HG03442 (cell line): ENCODE measurements around the gene PHLDB1.
"Not testable (repeated sequence)": the region's sequence is repeated elsewhere in the genome, so short reads cannot be mapped to it uniquely, and the experiment has no call there.

ENCODE experiments used
- ATAC-seq: cut with Tn5 transposase; IDR thresholded peaks from one replicate; pipeline ENCODE4 v1.9.1; 2021; ENCODE audit warnings: mild to moderate bottlenecking, moderate library complexity; ENCODE audit not compliant: unreplicated experiment

PHLDB1 gene

DNA sequence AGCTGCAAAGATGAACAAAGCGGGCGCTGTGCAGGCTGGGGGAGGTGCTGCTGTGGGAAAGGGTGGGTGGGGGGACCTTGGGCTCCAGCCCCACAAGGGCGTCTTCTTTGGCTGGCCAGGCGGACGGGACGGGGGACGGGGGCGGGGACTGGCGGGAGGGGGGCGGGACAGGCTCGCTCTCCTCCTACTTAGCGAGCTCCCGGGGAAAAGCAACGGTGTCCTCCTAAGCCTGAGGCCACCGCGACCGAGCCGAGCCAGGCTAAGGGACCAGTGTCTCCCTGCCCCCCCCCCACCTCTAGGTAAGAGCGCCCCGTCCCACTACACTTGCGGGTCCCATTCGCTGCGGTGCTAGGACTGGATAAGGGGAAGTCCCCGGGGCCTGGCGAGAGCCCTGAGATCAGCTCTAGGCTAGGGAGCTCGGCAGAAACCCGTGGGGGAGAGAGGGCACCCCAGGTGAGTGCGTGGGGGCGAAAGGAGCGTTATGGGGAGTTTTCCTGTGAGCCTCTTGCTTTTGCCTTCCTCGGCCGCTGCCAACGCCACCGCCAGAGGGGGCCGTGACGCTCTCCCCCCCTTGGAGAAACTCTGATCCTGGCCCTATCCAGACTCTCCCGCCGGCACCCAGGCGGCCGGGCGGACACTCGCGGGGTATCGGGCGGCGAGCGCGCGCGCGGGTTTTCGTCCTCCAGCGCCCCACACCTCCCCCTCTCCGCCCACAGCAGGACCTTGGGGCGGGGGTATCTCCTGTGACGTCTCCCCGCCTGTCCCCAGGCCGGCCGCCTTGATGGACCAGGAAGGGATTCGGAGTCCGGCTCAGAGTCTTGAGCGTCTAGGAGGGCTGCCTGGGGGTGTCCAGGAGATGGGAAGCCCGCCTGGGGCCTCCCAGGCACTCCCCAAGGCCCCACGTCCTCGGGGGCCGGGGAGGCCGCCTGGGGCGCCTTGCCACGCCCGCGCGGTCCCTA lies at the start of gene PHLDB1:
Gene PHLDB1 (plus strand): TSS at position 215 of the 959 bp plus-strand sequence. CDS start 6,222 bp downstream, outside the sequence.
- no peak for ATAC-seq

DNA sequence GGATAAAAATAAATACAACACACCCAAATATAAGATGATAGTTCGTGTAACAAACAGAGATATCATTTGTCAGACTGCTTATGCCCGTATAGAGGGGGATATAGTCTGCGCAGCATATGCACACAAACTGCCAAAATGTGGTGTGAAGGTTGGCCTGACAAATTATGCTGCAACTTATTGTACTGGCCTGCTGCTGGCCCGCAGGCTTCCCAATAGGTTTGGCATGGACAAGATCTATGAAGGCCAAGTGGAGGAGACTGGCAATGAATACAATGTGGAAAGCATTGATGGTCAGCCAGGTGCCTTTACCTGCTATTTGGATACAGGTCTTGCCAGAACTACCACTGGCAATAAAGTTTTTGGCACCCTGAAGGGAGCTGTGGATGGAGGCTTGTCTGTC lies 46.6 kb upstream of the PHLDB1 start:
- no peak for ATAC-seq

DNA sequence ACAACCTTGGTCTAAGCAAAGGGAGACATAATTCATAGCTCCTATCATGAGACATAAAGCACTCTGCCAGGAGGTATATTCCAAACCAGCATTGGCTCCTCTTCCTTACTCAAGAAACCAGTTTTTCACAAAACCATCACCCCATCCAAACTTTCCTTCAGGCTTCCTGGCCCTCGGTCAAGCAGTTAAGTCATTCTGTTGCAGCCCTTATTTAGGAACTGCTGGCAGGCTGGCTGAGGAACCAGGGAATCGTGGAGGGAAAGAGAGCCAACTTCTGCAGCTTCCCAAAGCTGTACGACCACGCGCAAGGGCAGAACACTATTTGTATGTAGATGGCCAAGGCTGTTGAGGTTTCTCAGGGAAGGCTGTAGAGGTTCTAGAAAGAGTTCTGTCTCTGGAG lies 42.4 kb upstream of the PHLDB1 start:
- ATAC-seq, result no peak

DNA sequence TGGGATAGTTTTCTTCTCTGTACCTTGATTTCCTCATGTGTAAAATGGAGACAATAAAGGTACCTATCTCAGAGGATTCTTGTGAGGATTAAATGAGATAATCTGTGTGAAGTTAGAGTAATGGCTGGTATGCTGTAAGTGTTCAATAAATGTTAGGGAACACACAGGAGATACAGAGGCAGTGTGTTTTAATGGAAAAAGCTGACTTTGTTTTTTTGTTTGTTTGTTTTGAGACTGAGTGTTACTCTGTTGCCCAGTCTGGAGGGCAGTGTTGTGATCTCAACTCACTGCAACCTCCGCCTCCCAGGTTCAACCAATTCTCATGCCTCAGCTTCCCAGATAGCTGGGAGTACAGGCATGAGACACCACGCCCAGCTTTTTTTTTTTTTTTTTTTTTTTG lies 37.7 kb upstream of the PHLDB1 start:
- no peak for ATAC-seq

DNA sequence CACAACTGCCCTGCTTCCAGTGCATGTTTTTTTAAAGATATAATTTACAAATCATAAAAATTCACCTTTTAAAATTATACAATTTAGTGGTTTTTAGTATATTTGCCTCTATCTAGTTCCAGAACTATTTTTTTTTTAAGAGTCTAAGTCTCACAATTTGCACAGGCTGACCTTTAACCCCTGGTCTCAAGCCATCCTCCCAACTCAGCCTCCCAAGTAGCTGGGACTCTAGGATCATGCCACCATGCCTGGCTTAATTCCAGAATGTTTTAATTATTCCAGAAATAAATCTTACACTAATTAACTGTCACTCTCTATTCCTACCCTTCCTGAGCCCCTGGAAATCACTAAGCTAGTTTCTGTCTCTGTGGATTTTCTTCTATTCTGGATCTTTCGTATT lies 36.6 kb upstream of the PHLDB1 start:
- no peak for ATAC-seq

DNA sequence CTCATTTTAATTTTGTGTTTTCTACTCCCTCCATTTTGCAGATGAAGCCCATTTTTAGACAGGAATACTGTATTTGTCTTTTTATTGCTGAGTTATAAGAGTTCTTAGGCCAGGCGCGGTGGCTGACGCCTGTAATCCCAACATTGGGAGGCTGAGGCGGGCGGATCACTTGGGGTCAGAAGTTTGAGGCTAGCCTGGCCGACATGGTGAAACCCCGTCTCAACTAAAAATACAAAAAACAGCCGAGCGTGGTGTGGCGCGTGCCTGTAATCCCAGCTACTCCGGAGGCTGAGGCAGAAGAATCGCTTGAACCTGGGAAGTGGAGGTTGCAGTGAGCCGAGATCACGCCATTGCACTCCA lies 35.7 kb upstream of the PHLDB1 start:
- peak; percentile 8 for ATAC-seq

DNA sequence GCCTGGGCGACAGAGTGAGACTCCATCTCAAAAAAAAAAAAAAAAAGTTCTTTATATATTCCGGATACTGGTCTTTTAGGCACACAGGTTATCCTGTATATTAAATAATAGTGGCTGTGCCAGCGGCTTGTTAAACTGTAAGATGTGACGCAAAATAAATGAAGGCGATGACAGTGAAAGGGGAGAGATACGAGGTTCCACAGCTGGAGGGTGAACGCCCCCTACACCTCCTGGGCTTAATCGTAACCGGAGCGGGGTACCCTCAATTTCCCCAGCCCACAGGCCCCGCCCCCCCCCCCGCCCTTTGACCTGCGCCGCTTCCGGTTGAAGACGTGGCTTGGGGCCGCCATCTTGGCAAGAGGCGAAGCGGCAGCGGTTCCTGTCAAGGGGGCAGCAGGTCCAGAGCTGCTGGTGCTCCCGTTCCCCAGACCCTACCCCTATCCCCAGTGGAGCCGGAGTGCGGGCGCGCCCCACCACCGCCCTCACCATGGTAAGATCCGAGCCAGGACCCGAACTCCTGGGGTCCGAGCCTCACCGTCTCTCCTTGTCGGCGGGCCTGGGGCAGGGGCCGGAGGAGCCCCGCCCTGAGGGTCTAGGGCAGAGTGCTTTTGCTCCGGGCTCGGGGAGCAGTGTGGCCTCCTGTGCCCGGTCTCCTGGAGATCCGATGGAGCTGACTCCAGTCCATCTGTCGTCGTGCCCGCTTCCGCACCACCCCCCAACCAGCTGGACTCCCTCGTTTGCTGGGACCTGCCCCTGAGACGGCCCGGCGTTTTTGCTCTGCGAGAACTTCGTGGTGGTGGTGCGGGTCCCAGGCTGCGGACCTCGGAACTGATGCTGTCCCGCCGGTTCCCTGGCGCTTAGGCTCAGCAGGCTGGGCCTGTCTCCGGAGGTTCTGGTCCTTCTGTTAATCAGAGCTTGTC lies 35.1 kb upstream of the PHLDB1 start, which contains the start of gene ARCN1:
Gene ARCN1 (plus strand): TSS at position 349 of the 920 bp plus-strand sequence. CDS start 139 bp downstream, at position 488.
- peak; percentile 65 for ATAC-seq

DNA sequence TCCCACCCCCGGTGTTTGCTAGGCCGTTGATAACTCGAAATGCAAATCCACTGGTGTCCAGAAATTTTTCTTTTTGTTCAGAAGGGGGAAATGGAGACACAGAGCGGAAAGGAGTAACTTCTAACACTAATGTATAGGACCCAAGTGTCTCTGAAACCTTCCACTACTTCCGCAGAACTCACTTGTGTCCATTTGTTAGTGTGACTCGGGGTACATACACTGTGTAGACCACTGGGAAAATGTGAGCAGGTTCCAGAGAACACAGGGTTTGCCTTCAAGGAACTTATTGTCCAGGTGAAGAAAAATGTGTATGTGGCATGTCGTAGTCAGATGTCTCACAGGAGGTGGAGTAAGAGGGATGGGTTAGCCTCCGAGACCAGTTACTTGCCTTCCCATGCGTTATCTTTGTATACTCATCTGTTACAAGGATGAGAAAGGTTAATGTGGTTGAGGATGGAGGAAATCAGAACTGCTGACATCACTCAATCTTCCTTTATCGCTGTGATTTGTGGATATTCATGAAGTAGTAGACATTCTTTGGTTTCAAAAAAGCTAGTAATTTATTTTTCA lies 34.3 kb upstream of the PHLDB1 start:
- ATAC-seq, result no peak

DNA sequence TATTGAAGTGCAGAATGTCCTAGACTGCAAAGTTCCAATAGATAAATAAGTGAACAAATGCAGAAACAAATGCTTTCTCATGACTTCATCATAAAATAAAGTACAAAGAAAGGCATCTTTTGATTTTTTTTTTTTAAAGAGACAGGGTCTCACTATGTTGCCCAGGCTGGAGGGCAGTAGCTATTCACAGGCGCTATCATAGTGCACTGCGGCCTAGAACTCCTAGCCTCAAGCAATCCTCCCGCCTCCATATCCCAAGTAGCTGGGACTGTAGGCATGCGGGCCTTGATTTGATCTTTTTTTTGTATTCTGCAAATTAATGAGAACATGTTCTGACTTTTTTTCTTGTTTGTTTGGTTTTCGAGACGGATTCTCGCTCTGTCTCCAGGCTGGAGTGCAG lies 32.8 kb upstream of the PHLDB1 start:
- ATAC-seq, result no peak

DNA sequence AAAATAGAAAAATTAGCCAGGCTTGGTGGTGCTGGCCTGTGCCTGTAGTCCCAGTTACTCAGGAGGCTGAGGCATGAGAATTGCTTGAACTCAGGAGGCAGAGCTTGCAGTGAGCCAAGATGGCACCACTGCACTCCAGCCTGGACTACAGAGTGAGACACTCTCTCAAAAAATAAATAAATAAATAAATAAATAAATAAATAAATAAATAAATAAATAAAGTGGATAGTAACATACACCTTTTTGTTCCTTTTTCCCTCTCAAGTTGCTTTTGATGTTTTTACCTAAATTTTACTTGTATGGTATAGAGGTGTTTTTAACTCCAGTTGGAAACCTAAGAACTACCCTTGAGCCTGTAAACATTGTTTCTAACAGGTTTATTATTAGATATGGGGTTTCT lies 29.4 kb upstream of the PHLDB1 start:
- not testable (repeated sequence) for ATAC-seq

DNA sequence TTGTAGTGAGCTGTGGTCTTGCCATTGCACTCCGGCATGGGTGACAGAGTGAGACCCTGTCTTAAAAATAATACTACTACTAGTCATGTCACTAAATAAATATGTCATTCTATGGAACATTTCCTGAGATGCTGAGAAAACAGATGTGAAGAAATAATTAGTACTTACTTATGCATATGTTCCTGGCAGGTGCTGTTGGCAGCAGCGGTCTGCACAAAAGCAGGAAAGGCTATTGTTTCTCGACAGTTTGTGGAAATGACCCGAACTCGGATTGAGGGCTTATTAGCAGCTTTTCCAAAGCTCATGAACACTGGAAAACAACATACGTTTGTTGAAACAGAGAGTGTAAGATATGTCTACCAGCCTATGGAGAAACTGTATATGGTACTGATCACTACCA lies 26.4 kb upstream of the PHLDB1 start:
- no peak for ATAC-seq

DNA sequence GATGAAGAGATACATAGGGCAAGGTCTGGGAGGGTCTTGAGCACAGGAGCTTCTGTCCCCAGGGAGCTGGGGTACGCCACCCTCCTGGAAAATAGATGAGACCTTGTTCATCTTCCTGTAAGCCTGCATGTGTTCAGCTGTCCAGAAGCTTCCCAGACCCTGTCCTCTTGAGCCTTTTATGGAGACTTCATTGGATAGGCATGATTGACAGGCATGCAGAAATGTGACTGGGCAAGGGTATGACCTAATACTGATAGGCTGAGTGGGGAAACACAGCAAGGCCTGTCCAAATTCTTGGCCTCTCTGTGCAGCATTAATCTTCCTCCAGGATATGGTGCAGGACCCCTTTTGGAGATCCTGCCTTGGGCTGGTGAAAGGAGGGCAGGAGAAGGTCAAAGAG lies 19.5 kb upstream of the PHLDB1 start:
- no peak for ATAC-seq

DNA sequence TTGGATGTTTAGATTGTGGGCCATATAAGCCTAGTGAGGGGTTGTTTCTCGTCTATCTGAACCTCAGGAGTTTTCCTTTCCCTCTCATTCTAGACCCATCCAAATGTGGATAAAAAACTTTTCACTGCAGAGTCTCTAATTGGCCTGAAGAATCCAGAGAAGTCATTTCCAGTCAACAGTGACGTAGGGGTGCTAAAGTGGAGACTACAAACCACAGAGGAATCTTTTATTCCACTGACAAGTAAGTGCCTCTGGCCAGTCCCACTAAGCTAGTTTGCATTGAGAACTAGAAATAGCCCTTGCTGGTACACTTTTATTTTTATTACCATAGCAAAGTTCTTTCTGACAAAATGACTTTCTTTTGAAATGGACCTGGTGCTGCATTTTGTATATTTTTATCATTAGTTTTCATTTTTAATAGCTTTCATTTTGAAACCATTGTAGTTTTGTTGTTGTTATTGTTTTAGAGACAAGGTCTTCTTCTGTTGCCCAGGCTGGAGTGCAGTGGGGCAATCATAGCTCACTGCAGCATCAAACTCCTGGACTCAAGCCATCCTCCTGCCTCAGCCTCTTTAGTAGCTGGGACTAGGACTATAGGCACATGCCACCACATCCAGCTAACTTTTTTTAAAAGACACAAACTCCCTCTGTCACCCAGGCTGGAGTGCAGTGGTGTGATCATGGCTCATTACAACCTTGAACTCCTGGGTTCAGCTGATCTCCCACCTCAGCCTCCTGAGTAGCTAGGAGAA lies 14.6 kb upstream of the PHLDB1 start:
- ATAC-seq, result no peak

DNA sequence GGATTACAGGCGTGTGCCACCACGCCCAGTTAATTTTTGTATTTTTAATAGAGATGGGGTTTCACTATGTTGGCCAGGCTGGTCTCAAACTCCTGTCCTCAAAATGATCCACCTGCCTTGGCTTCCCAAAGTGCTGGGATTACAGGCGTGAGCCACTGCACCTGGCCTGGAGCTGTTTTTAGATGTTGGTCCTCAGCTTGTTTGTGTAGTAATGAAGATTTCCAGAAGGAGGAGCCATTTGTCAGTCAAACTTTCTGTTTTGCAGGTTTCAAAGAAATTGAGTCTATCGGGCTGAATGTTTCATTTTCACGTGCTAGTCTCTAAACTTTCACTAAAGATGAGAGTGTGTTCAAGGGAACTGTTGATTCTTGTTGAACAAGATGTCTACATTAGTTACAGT lies 12.4 kb upstream of the PHLDB1 start:
- ATAC-seq, result not testable (repeated sequence)

DNA sequence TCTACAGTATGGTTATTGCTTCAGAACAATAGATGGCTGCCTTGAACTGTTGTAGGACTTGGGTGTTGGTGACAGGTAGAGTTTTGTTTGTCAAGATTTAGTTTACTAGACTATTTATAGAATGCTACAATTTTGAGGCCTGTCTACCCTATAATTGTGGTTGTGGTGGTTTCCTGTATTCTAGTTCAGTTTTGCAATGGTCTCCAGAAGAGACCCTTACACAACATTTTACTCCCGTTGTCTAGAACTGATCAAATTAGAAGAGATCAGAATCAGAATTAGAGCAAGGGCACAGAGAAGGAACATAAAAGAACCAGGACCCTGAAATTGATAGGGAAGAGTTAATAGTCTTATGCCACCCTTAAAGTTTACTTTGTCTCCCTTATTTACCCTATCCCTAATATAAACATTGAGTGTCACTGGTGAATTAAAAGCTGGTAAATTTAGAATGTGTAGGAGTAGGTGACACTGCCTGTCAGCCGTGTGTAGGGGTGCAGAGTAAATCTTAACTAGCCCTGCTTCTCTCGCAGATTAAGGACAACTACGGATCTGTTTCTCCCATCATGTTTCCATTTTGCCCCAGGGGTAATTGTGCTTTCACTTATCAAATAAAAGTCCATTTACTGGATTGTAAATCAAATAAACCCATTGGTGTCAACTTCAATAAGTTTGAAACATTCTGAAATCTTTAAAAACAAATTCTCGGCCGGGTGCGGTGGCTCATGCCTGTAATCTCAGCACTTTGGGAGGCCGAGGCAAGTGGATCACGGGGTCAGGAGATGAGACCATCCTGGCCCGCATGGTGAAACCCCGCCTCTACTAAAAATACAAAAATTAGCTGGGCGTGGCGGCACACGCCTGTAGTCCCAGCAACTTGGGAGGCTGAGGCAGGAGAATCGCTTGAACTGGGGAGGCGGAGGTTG lies 10.9 kb upstream of the PHLDB1 start:
- no peak for ATAC-seq

DNA sequence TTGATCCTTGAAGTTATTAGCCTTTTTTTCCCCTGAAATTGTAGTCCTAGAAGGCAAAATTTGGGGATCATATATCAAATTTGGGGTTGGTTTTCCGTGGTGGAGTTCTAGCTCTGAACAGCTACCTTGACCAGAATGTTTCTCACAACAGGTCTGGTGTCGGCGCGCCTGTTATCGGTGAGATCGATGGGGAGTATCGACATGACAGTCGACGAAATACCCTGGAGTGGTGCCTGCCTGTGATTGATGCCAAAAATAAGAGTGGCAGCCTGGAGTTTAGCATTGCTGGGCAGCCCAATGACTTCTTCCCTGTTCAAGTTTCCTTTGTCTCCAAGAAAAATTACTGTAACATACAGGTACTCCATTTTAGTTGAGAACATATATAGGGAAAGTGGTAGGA lies 9.9 kb upstream of the PHLDB1 start:
- ATAC-seq, result no peak

DNA sequence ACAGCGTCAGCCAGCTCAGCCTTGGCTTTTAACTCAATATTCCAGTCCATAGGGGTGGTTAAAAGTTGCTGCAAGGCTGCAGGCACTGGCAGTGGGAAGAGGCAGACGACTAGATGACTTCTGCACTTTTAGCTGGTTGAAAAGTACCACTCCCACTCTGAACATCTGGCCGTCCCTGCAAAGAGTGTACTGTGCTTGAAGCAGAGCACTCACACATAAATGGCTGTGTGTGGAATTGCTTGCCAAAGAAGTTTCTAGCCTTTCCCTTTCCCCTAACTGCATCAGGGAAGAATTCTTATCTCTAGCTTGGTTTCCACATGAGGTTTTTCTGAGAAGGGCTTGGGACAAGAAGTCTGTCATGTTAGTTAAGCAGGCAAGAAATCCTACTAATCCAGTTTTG lies 5.1 kb upstream of the PHLDB1 start:
- no peak for ATAC-seq

DNA sequence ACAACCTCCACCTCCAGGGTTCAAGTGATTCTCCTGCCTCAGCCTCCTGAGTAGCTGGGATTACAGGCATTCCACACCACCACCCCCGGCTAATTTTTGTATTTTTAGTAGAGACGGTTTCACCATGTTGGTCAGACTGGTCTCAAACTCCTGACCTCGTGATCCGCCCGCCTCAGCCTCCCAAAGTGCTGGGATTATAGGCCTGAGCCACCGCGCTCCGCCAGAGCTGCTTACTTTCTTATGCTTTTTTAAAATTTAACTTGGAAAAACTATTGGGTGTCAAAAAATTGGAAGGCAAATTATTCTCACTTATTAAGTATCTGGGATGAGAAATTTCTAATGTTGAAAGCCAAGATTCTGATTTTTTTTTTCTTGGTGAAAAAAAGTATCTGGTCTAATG lies 3.7 kb upstream of the PHLDB1 start:
- ATAC-seq, result not testable (repeated sequence)

DNA sequence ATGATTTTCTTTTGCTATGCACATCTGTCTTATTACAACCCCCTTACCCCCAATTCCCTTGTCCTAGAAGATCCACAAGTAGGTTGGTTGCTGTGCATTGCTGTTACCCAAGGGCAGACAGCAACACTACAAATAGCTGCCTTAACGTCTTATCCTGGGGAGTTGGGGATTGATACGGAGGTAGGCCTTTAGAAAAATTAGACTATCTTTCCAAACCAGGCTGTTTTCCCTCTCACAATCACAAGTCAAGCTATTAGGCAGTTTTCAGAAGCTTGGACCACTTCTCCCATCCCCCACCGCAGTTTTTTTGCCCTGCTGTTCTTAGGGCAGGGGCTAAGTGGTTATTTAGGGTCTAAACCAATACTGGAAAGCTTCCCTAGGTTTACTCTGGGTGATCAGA lies 2.8 kb upstream of the PHLDB1 start:
- ATAC-seq, result no peak
